HFF-Myc (cell line): ENCODE measurements around the gene FJX1.
A peak's percentile ranks its signal among the peaks of the same experiment; 100 is the strongest.

ENCODE experiments used
- DNase-seq: peaks from one replicate; pipeline ENCODE4 v3.0.0-alpha.2; 2011; ENCODE audit warnings: low read depth; ENCODE audit errors: extremely low read depth
- H3K4me3 ChIP-seq: replicated peaks from 2 replicates; pipeline ENCODE4 v1.5.1; 2011; ENCODE audit warnings: low read depth, mild to moderate bottlenecking, control low read depth, low read length
- CTCF ChIP-seq: IDR thresholded peaks from 2 replicates; pipeline ENCODE4 v1.5.1; 2012; ENCODE audit warnings: mild to moderate bottlenecking, low read depth, low read length, control low read depth; ENCODE audit errors: missing control alignments

FJX1 gene

GRCh38 chr11:35590412-35590811 is 27.8 kb upstream of the FJX1 start:
- H3K4me3 ChIP-seq: no peak overlapping the region
- DNase-seq: no peak
- no peak for TF ChIP-seq CTCF

- DNase-seq: peak; percentile 78
- no peak overlapping the region for H3K4me3 ChIP-seq
- TF ChIP-seq CTCF: no peak
Observed at GRCh38 chr11:35593143-35593542, 25.1 kb upstream of the FJX1 start.

GRCh38 chr11:35594680-35595079 is 23.6 kb upstream of the FJX1 start:
- DNase-seq: no peak
- no peak overlapping the region for H3K4me3 ChIP-seq
- TF ChIP-seq CTCF: no peak

GRCh38 chr11:35598254-35599125 is 19.8 kb upstream of the FJX1 start:
- DNase-seq: no peak
- H3K4me3 ChIP-seq: no peak overlapping the region
- TF ChIP-seq CTCF: no peak

- no peak overlapping the region for H3K4me3 ChIP-seq
- no peak for TF ChIP-seq CTCF
- no peak for DNase-seq
Observed at GRCh38 chr11:35600331-35600838, 17.9 kb upstream of the FJX1 start.

- H3K4me3 ChIP-seq: no peak overlapping the region
- TF ChIP-seq CTCF: no peak
- no peak for DNase-seq
Observed at GRCh38 chr11:35602160-35602793, 16.0 kb upstream of the FJX1 start.
